GM19468 (cell line): Measurements from ENCODE around the gene C1QTNF5.

ENCODE experiments used
- ATAC-seq: cut with Tn5 transposase; IDR thresholded peaks from one replicate; pipeline ENCODE4 v1.9.1; 2021; ENCODE audit warnings: mild to moderate bottlenecking, moderate library complexity, moderate number of reproducible peaks; ENCODE audit not compliant: unreplicated experiment; ENCODE audit errors: extremely low read depth

C1QTNF5 gene

DNA sequence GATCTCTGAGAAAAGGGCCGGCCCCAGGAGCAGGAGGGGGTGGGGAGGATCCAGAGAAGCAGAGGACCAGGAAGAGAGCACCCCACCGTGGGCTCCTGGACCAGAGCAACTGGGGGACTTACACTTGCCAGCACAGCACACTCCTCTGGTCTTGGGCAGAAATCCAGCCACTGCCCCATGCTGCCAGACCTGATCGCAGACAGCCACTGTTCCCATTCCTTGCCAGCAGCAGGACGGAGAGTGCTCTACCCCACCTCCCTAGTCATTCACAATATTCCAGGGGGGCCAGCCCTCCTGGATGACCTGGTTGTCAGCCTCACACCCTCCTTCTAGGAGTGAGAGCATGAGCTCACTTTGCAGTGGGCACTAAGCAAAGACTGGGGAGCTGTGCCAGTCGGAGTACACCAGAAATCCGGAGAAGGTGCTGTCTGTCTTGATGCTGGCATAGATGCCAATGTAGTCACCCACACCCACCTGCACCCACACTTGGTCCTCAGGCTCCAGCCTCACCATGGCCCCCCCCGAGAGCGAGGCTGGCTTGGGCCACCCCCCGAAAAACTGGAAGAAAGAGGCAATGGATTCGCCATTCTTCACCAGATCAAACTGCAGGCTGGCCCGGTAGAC lies 1.6 kb downstream of the C1QTNF5 start:
- no peak for ATAC-seq

DNA sequence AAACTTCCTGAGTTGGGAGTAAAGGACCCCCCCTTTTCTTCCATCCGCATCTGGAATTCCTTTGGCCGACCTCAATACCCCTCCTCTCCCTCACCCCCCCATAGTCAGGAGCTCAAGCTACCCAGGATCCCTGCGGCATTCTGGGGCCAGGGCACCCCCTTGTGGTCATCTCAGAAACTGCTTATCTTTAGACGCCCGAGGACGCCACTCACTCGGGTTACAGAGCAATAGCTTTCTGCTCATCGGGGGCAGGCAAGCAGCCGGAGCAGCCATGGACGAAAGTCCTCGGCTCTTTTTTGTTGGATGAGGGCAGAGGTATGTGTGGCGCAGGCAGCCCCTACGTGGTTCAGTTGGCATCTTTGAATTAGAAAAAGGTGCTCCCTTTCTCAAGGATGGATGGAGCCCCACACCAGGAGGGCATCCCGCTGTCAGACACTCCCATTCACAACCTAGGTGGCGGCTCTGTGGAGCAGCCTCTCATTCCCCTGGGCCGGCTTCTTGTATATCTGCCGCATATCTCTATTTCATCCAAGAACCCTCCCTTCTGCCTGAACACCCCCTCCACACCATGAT lies 2.3 kb downstream of the C1QTNF5 start:
- no peak for ATAC-seq

DNA sequence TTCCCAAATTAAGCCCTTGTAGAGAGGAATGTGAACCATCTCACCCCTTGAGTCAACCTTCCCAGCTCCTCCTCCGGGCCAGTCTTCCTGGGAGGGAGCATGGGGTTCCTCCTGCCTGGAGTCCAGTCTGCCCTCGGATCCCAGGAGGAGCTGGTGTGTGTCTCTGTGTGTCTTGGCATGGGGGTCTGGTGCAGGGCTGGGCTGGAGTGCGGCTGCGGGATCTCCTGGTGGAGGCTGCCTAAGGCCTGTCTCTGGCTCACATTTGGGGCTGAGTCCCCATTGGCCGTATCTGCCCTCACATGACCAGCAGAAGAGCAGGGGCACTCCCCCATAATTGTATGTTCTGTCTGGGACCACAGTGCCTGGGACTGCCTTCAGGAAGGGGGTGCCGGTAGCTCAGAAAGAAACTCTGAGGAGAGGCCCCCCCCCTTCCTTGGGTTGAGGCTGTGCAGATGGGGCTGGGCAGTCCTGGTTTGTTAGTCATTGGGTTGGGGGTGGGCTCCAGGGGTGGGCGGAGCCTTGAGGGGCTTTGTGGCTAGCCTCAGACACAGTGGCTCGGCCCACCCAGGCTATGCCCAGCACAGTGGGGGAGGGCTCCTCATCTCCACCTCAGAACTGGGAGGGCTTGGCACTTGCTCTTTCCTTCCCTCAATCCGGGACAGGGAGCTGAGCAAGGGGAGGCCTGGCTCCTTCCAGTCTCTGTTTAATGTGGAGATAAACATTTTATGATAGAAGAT lies 2.9 kb downstream of the C1QTNF5 start:
- ATAC-seq = no peak

DNA sequence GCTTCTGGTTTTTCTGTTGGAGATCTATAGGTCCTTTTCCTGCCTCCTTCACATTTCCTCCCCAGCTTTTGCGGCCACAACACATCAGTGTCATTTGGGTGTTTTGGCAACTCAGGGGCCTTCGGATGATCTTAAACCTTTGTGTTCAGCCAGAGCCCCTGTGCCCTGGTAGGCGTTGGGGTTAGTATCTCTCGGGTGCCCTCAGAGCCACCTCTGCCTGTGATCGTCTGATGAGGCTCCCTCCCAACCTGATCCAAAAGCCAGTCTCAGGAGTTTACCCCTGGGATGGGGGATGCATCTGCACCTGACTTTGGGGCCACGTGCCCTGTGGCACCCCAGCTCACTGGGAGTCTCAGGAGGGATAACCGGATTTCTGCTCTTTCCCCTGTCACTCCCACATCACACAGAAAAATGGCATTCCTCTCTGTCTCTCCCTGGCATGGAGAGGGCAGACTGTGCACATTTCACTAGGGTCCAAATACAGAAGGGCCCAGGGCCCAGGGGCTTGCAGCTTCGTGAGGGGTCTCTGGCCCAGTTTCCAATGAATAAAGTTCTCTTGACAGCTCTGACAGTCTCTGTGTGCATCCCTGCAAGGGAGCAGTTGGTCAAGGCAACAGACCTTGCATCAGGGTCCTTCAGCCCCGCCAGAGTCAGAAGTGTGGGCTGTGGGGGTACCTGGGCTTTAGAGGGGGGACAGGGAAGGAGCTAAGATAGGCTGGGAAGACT lies 3.8 kb downstream of the C1QTNF5 start:
- ATAC-seq = no peak

DNA sequence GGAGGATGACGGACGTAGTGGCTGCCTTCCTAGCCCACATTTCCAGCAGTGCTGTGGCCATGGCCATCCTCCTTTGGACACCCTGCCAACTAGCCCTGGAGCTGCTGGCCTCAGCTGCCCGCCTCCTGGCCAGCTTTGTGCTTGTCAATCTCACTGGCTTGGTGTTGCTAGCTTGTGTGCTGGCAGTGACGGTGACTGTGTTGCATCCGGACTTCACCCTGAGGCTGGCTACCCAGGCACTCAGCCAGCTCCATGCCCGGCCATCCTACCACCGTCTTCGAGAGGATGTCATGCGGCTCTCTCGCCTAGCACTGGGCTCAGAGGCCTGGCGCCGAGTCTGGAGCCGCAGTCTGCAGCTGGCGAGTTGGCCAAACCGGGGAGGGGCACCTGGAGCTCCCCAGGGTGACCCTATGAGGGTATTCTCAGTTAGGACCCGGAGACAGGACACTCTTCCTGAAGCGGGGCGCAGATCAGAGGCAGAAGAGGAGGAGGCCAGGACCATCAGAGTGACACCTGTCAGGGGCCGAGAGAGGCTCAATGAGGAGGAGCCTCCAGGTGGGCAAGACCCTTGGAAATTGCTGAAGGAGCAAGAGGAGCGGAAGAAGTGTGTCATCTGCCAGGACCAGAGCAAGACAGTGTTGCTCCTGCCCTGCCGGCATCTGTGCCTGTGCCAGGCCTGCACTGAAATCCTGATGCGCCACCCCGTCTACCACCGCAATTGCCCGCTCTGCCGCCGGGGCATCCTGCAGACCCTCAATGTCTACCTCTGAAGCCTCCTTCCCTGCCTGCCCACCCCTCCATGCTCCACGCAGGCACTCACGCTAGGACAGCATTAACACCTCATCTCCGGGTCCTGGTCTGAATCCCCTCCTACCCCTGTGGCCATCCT lies 4.8 kb downstream of the C1QTNF5 start:
- no peak for ATAC-seq

DNA sequence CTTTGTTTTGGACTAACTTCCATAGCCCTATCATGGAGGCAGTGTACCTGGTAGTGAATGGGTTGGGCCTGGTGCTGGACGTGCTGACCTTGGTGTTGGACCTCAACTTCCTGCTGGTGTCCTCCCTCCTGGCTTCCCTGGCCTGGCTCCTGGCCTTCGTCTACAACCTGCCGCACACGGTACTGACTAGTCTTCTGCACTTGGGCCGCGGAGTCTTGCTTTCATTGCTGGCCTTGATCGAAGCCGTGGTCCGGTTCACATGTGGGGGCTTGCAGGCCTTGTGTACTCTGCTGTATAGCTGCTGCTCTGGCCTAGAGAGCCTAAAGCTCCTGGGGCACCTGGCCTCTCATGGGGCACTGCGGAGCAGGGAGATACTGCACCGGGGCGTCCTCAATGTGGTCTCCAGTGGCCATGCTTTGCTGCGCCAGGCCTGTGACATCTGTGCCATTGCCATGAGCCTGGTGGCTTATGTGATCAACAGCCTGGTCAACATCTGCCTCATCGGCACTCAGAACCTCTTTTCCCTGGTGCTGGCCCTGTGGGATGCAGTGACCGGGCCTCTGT lies 5.5 kb downstream of the C1QTNF5 start:
- ATAC-seq = no peak

DNA sequence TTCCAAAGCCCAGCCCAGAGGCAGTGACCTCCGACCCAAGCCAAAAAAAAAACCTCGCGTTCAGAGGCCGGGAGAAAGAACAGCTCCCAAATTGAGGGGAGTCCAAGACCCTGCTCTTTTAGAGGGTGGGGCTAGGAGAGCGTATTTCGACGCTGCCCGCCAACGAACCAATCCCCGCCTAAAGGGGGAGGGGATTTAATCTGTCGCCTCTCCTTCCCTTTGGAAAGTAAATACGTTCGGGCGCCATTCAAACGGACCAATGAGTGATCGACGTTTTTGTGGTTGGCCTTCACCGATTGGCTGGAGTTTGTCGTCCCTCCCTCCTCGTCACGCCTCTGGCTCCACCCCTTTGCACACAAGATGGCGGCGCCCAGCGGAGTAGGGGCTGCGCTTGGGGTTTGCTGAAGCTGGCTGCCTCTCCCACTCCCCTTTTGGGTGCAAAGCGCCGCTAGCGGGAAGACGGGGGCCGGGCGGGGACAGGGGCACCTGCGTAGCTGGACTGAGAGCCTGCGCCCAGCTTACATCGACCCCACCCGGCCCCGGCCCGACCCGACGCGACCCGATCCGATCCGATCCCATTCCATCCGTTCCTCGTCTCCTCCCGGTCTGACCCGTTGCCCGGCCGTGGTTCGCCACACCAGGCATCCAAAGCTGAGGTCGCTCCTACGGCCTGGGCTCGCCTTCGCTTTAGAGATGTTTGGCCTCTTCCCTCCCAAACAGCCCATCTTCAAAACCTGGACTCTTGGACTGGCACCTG lies 6.3 kb downstream of the C1QTNF5 start, which contains the start of gene RNF26:
TSS of gene RNF26 (plus strand) at position 354 of the 757 bp plus-strand sequence. CDS start 596 bp downstream, outside the sequence.
- ATAC-seq = peak; percentile 81

DNA sequence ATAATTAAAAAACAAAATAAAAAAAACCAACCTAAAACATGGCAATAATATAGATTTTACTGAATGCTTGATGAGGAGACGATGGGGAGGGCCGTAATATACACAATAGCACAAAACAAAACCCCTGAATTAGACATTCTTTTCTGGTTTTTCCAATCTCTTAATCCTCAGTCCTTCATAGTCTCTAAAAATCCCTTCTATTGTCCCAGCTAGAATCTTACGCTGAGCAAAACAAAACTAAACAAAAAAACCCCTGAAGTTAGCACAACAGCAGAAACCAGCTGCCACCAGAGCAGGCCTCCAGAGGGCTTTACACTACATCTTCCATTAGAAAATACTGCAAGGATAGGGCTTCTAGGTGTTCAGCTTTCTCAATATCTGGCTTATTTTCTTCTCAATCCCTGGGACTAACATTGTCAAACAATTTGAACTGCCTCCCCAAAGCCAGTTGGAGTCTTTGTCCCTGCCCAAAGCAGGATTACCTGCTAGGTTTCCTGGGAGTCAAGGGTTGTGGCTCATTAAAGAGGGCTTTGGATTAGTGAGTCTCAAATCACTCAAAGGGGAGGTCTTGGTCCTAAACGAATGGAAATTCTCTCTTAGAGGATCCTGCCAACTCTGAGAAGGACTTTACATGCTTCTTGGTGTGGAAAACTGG lies 8.4 kb downstream of the C1QTNF5 start:
- ATAC-seq = no peak

DNA sequence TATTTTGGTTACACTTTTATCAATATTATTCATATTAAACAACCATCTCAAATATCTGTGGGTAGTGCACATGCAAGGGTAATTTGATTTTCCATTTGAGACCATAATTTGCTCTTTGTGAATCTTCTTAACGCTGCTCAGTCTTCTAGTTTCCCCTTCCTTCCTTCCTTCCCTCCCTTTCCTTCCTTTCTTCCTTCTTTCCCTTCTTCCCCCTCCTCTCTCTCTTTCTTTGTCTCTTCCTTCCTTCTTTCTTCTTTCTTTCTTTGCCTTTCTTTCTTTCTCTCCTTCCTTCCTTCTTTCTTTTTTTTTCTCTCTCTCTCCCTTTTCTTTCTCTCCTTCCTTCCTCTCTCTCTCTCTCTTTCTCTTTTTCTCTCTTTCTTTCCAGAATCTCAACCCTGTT lies 10.4 kb downstream of the C1QTNF5 start:
- no peak for ATAC-seq

DNA sequence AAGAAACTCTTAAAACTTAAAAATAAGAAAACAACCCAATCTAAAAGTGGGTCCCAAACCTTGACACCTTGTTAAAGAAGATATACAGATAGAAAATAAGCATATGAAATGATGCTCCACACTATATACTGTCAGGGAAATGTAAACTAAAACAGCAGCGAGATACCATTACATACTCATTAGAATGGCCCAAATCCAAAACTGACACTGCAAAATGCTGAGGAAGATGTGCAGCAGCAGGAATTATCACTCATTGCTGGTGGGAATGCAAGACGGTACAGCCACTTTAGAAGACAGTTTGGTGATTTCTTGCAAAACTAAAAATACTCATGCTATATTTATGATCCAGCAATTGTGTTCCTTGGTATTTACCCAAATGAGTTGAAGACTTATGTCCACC lies 11.4 kb downstream of the C1QTNF5 start:
- ATAC-seq = no peak

DNA sequence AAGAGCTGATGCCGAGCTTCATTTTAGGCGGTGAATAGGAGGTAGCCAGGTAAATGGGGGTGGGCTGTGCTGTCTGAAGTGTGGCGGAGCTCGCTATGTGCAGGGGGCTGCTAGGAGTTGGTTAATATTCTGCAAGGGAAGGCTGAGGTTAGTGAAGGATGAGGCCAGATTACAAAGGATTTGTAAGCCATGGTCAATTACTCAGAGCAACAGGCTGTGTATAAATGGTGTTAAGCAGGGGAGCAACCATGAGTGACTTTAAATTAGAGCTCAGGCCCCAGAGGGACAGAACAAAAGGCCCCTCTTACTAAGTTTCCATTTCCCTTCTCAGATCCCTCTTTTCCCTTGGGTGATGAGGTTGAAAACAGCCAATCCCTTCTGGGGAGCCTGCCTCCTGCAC lies 16.5 kb downstream of the C1QTNF5 start:
- ATAC-seq = no peak

DNA sequence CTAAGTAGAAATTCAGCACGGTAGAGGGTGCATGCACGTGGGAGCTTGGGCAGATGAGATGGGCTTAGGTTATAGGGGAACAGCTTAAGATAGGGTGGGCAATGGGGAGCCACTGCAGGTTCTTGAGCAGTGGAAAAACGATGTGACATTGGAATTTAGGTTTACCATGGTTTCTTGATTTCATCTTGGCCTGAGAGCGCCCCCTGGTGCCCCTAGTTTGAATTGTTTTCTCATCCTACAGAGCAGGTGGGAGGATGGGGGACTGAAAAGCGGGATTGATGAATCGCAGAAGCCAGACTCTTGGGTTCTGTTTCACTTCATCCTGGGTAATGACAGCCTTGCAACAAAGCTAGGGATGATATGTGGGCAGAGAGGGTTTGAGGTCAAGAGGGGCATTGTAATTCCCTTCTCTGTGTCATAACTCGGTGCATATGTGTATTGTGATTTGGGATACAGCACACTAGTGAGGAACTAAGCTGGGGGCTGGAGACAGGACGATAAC lies 17.1 kb downstream of the C1QTNF5 start:
- ATAC-seq = no peak

DNA sequence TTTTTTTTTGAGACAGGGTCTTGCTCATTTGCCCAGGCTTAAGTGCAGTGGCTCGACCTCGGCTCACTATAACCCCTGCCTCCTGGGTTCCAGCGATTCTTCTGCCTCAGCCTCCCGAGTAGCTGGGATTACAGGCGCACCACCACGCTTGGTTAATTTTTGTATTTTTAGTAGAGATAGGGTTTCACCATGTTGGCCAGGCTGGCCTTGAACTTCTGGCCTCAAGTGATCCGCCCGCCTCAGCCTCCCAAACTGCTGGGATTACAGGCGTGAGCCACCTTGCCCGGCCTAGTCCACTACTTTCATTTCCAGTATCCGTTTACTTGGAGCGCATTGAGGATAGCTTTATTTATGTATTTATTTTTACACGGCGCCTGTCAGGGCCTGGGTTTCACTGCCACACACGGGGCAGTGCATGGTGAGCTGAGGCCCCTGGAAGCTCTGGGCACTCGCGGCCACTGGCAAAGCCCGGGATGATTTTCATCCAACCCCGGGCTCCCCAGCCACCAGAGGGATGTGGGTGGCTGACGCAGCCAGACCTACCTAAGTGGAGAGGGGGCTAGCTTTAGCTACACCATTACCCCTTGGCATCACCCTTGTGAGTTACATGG lies 17.7 kb downstream of the C1QTNF5 start:
- ATAC-seq = no peak

DNA sequence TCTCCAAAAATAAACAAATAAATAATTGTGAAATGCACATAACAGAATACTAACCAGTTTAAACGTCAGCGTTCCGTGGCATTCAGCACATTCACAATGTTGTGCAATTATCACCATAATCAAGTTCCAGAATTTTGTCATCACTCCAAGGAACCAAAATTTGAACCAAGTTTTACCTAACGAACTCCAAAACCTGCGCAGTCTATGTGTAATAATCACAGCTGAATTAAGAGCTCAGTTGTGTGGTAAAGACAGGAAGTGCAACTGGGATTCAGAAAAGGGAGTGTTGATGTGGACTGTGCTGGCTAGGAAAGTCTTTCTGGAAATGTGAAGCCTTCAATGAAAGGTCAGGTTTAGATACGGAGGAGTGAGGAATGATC lies 18.3 kb downstream of the C1QTNF5 start:
- no peak for ATAC-seq

DNA sequence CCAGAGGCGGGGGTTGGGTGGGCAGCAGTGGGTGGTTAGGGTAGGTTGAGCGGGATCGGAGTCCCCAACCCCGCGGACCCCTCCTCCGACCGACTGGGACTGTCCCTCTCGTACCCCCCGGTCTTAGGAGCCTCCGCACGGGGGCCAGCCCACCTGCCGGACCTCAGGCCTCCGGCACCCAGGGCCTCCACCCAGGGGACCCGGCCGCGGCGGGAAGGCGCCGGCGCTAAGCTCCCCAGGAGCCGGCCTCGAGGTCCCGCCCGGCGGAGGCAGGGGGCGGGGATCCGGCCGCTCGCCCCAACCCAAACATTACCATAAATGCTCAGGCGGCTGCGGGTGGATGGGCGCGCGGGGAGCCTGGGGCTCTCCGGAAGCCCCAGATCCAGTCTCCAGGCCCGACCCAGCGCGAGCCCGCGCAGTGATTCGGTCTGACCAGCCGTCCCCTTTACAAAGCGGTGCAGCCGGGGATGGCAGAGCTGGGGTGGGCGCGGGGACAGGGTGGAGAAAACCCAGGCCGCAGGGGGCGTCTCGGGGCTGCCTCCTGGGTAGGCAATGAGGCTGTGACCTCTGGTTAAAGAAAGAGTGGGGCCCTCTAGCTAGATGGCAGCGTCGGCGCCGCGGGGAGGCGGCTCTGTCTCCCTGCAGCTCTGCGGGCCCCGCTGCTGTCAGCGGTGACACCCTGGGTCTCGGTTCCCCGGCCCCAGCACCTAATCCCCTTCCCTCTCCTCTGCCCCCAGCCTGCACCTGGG lies 19.7 kb downstream of the C1QTNF5 start:
- peak; percentile 4 for ATAC-seq

DNA sequence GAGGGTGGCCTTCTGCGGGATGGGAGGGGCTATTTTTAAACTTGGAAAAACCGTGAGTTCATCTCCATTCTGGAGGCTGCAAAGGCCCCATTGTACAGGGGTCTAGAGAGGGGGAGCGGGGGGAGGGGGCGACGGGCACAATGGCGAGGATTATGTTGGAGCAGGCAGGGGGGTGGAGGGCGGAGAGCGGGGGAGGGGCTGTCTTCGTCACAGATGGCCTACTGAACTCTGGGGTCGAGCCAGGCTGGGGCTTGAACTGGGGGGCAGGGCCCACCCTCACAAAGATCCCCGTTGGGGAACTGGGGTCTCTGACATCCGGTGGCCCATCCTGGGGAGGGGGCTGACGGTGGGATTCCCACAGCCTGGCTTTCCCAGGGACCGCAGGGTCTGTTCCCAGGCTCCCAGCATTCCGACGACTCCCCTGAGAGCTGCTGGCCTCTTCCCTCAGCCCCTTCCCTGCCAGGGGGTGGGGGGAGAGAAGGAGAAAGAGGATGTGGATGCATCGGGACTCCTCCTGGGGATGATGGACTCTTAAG lies 20.4 kb downstream of the C1QTNF5 start:
- ATAC-seq = no peak

DNA sequence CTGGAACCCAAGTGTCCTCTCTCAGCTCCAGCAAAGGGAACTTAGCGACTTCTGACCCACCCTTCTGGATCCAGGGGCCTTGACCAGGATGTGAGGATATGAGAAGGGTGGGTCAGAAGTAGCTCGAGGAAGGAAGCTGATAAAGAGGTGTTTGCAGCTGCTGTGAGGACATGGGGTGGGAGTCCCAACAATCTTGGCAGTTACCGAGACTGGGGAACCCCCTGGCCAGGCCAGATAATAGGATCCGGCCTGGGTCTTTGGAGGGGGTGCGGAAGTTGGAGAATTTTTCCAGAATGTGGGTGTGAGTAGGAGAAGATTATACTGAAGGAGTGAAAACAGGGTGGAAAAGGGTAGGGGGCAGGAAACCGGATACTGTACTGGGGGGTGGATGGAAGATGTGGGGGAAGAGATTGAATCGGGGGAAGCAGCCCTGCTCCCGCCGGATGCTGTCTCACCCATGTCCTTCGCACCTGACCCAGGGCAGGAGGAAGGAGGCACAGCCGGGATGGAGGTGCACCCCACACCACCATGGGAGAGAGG lies 20.9 kb downstream of the C1QTNF5 start:
- no peak for ATAC-seq
